H1 (cell line): Measurements from ENCODE around the gene HOXB3. TPM values are rescaled to one million over a fixed set of nuclear protein-coding genes. Genes with fewer than 3 reads are reported as not detected.

Source experiments
- KDM4A ChIP-seq: IDR thresholded peaks from one replicate; pipeline ENCODE4 v1.7.1; 2012; ENCODE audit warnings: low read depth, mild to moderate bottlenecking, moderate library complexity, low read length, inconsistent platforms; ENCODE audit not compliant: severe bottlenecking
- PHF8 ChIP-seq: fragments of 200-600 bp; sonication (generic); conservative IDR thresholded peaks from 2 replicates; pipeline ENCODE4 v1.7.1; 2012; ENCODE audit warnings: low read depth, mild to moderate bottlenecking, inconsistent platforms, low read length, moderate library complexity
- SIX5 ChIP-seq: IDR thresholded peaks from 2 replicates; pipeline ENCODE4 v1.6.1; 2011; ENCODE audit warnings: mild to moderate bottlenecking, low read depth, low read length
- TEAD4 ChIP-seq: IDR thresholded peaks from 2 replicates; pipeline ENCODE4 v1.6.1; 2012; ENCODE audit warnings: low read depth, low read length, inconsistent platforms, mixed read lengths
- polyA plus RNA-seq, 7 experiments: library from polyadenylated mRNA; depleted of rRNA in 3 of 7; stranded (reverse) in 5 of 7; unstranded in 2 of 7; fragments of >200 nt in 5 of 7; fragments of 200-250 nt in 2 of 7; gene quantifications; 1 replicate in 5 of 7; 2 replicates in 1 of 7; 4 replicates in 1 of 7; pipeline versions ENCODE4 v1.2.1 to v1.2.3, GENCODE V29; 2011 to 2013; ENCODE audit warnings: missing spikeins in 2 of 7, mixed read lengths in 2 of 7
- total RNA-seq: library from RNA; stranded (reverse); fragmentation: NEBNext Ultra II Directional; extraction: Animal tissue kit (Norgen Biotek cat#: 25700); gene quantifications from 2 replicates; pipeline ENCODE4 v1.2.1, GENCODE V29; 2021
- TF ChIP-seq, protein P1 (sequence below): fragments of 300-600 bp; sonication (generic); IDR thresholded peaks from 2 replicates; pipeline ENCODE4 v1.7.1; 2012; ENCODE audit warnings: low read length, moderate library complexity, mild to moderate bottlenecking, inconsistent platforms; ENCODE audit not compliant: insufficient replicate concordance
- TF ChIP-seq, protein P2 (sequence below): IDR thresholded peaks from 2 replicates; pipeline ENCODE4 v1.6.1; 2011; ENCODE audit warnings: low read length, improper control_type of control experiment

Gene HOXB3
- total and polyA plus RNA-seq, 2 of the 8 experiments (the other 6 are each of a cell fraction or from before 2014, with no cell fraction given) = not detected

DNA sequence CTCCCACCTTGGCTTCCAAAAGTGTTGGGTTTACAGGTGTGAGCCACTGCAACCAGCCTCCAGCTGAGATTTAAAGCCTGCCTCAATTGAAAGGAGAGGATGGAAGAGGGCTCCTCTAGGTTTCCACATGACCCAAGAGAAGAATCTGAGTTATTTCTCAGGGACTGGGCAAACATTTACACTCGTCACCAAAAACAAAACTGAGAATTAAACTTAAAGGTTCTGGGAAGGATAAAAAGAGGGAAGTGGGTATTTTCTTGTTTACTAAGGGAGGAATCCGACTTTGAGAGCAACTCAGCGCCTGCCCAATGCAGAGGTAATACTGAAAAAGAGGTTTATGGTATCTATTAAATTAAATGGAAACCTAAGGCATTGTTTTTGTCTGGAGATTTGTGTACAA, 72.6 kb downstream of the HOXB3 start (continued):
- TF ChIP-seq, protein P1, sequence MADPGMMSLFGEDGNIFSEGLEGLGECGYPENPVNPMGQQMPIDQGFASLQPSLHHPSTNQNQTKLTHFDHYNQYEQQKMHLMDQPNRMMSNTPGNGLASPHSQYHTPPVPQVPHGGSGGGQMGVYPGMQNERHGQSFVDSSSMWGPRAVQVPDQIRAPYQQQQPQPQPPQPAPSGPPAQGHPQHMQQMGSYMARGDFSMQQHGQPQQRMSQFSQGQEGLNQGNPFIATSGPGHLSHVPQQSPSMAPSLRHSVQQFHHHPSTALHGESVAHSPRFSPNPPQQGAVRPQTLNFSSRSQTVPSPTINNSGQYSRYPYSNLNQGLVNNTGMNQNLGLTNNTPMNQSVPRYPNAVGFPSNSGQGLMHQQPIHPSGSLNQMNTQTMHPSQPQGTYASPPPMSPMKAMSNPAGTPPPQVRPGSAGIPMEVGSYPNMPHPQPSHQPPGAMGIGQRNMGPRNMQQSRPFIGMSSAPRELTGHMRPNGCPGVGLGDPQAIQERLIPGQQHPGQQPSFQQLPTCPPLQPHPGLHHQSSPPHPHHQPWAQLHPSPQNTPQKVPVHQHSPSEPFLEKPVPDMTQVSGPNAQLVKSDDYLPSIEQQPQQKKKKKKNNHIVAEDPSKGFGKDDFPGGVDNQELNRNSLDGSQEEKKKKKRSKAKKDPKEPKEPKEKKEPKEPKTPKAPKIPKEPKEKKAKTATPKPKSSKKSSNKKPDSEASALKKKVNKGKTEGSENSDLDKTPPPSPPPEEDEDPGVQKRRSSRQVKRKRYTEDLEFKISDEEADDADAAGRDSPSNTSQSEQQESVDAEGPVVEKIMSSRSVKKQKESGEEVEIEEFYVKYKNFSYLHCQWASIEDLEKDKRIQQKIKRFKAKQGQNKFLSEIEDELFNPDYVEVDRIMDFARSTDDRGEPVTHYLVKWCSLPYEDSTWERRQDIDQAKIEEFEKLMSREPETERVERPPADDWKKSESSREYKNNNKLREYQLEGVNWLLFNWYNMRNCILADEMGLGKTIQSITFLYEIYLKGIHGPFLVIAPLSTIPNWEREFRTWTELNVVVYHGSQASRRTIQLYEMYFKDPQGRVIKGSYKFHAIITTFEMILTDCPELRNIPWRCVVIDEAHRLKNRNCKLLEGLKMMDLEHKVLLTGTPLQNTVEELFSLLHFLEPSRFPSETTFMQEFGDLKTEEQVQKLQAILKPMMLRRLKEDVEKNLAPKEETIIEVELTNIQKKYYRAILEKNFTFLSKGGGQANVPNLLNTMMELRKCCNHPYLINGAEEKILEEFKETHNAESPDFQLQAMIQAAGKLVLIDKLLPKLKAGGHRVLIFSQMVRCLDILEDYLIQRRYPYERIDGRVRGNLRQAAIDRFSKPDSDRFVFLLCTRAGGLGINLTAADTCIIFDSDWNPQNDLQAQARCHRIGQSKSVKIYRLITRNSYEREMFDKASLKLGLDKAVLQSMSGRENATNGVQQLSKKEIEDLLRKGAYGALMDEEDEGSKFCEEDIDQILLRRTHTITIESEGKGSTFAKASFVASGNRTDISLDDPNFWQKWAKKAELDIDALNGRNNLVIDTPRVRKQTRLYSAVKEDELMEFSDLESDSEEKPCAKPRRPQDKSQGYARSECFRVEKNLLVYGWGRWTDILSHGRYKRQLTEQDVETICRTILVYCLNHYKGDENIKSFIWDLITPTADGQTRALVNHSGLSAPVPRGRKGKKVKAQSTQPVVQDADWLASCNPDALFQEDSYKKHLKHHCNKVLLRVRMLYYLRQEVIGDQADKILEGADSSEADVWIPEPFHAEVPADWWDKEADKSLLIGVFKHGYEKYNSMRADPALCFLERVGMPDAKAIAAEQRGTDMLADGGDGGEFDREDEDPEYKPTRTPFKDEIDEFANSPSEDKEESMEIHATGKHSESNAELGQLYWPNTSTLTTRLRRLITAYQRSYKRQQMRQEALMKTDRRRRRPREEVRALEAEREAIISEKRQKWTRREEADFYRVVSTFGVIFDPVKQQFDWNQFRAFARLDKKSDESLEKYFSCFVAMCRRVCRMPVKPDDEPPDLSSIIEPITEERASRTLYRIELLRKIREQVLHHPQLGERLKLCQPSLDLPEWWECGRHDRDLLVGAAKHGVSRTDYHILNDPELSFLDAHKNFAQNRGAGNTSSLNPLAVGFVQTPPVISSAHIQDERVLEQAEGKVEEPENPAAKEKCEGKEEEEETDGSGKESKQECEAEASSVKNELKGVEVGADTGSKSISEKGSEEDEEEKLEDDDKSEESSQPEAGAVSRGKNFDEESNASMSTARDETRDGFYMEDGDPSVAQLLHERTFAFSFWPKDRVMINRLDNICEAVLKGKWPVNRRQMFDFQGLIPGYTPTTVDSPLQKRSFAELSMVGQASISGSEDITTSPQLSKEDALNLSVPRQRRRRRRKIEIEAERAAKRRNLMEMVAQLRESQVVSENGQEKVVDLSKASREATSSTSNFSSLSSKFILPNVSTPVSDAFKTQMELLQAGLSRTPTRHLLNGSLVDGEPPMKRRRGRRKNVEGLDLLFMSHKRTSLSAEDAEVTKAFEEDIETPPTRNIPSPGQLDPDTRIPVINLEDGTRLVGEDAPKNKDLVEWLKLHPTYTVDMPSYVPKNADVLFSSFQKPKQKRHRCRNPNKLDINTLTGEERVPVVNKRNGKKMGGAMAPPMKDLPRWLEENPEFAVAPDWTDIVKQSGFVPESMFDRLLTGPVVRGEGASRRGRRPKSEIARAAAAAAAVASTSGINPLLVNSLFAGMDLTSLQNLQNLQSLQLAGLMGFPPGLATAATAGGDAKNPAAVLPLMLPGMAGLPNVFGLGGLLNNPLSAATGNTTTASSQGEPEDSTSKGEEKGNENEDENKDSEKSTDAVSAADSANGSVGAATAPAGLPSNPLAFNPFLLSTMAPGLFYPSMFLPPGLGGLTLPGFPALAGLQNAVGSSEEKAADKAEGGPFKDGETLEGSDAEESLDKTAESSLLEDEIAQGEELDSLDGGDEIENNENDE = no peak
- TF ChIP-seq PHF8 = no peak
- no peak for TF ChIP-seq SIX5
- TF ChIP-seq, protein P2, sequence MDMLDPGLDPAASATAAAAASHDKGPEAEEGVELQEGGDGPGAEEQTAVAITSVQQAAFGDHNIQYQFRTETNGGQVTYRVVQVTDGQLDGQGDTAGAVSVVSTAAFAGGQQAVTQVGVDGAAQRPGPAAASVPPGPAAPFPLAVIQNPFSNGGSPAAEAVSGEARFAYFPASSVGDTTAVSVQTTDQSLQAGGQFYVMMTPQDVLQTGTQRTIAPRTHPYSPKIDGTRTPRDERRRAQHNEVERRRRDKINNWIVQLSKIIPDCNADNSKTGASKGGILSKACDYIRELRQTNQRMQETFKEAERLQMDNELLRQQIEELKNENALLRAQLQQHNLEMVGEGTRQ = no peak
- no peak for TF ChIP-seq KDM4A
- TF ChIP-seq TEAD4 = no peak
